ENCODE measurements around the gene ICAM3.

ICAM3 gene

GRCh38 chr19:10286803-10287737, 52.4 kb downstream of the ICAM3 start, which contains the start of gene ICAM4:
TSS of gene ICAM4 (plus strand) at chr19:10286955. CDS start at chr19:10287013, 58 bp downstream.
- Mint-ChIP-seq H3K4me1 (peaks cover 60 to 88% of the 10 kb centered on the region in 2 donors), H3K9me3 (no peaks in the 10 kb centered on the region), H3K4me3 (peak within 1 kb of the TSS; percentile 29 to 67), H3K36me3 (peaks cover 36 to 37% of the 10 kb centered on the region in 2 donors), H3K27me3 (peaks cover 28 to 43% of the 10 kb centered on the region in 2 donors), H3K27ac (peak within 1 kb of the TSS; percentile 90)
- DNase-seq, result peak; percentile 42
- peak; percentile 54 to 59 for ATAC-seq (replicated peaks)

- Mint-ChIP-seq H3K27ac (peak overlapping the region; percentile 2), H3K4me3 (peak overlapping the region in 1 of 2 donors; percentile 11), H3K36me3 (peaks cover 43 to 45% of the 10 kb centered on the region in 2 donors), H3K4me1 (peaks cover 49 to 72% of the 10 kb centered on the region in 2 donors), H3K27me3 (peaks cover 19 to 26% of the 10 kb centered on the region in 2 donors), H3K9me3 (no peaks in the 10 kb centered on the region)
- ATAC-seq (replicated peaks), result no peak
- DNase-seq, result no peak
Observed at GRCh38 chr19:10285393-10285792, 54.0 kb downstream of the ICAM3 start.

GRCh38 chr19:10284960-10285278, 54.5 kb downstream of the ICAM3 start:
- H3K27me3 Mint-ChIP-seq, result peaks cover 15 to 22% of the 10 kb centered on the region in 2 donors
- peak overlapping the region; percentile 2 for H3K27ac Mint-ChIP-seq
- H3K4me3 Mint-ChIP-seq, result no peak overlapping the region
- no peaks in the 10 kb centered on the region for H3K9me3 Mint-ChIP-seq
- peaks cover 47 to 48% of the 10 kb centered on the region in 2 donors for H3K36me3 Mint-ChIP-seq
- ATAC-seq (replicated peaks) (no peak), DNase-seq (no peak)
- peaks cover 47 to 70% of the 10 kb centered on the region in 2 donors for H3K4me1 Mint-ChIP-seq

GRCh38 chr19:10284065-10284959, 55.1 kb downstream of the ICAM3 start:
- no peak overlapping the region for H3K4me3 Mint-ChIP-seq
- no peak overlapping the region for H3K27ac Mint-ChIP-seq
- peaks cover 50 to 70% of the 10 kb centered on the region in 2 donors for H3K4me1 Mint-ChIP-seq
- DNase-seq, result no peak
- no peak for ATAC-seq (replicated peaks)
- H3K9me3 Mint-ChIP-seq, result no peaks in the 10 kb centered on the region
- peaks cover 52 to 53% of the 10 kb centered on the region in 2 donors for H3K36me3 Mint-ChIP-seq
- peaks cover 12 to 18% of the 10 kb centered on the region in 2 donors for H3K27me3 Mint-ChIP-seq
